Breast epithelium (tissue), 3 donors: ENCODE results near the gene OCLN.

Source experiments
- CTCF ChIP-seq, 3 donors: fragments of 450-650 bp; IDR thresholded peaks; one replicate each; pipeline ENCODE4 v1.5.1; 2016 to 2017; ENCODE audit warnings: antibody characterized with exemption in 3 of 3, mild to moderate bottlenecking in 3 of 3, moderate library complexity in 3 of 3
- POLR2A ChIP-seq: fragments of 450-650 bp; IDR thresholded peaks from one replicate; pipeline ENCODE4 v1.6.1; 2016; ENCODE audit warnings: antibody characterized with exemption, mild to moderate bottlenecking, moderate library complexity
- POLR2AphosphoS5 ChIP-seq, 3 donors: sonication (generic); formaldehyde crosslinking; IDR thresholded peaks; one replicate each; pipeline ENCODE4 v1.6.1; 2017; ENCODE audit warnings: antibody characterized with exemption in 3 of 3

- TF ChIP-seq CTCF (IDR thresholded peaks at IDR 0.05) (peak in 1 of 3 donors; percentile 32), POLR2A (peak; percentile 40), POLR2AphosphoS5 (IDR thresholded peaks at IDR 0.05) (peak; percentile 22 to 91 (median 42))
These were observed at the start of gene OCLN for GRCh38 chr5:69492391-69492922.
